GM19372 (cell line): Measurements from ENCODE around the gene PTER.
A peak's percentile ranks its signal among the peaks of the same experiment; 100 is the strongest.

Experiments
- ATAC-seq: cut with Tn5 transposase; IDR thresholded peaks from one replicate; pipeline ENCODE4 v1.9.1; 2021; ENCODE audit warnings: mild to moderate bottlenecking, low read depth, moderate library complexity; ENCODE audit not compliant: unreplicated experiment

Gene PTER

GRCh38 chr10:16466001-16466400, 29.2 kb downstream of the PTER start:
- ATAC-seq, result no peak

- no peak for ATAC-seq
Measured at GRCh38 chr10:16470747-16471146, 33.9 kb downstream of the PTER start.

GRCh38 chr10:16472828-16473227, 36.0 kb downstream of the PTER start:
- ATAC-seq, result no peak

- ATAC-seq, result no peak
Measured at GRCh38 chr10:16477757-16478156, 40.9 kb downstream of the PTER start.

- ATAC-seq, result no peak
Measured at GRCh38 chr10:16478801-16479200, 42.0 kb downstream of the PTER start.

GRCh38 chr10:16481052-16481728, 44.4 kb downstream of the PTER start:
- ATAC-seq, result no peak

- ATAC-seq, result no peak
Measured at GRCh38 chr10:16483241-16483917, 46.6 kb downstream of the PTER start.

- no peak for ATAC-seq
Measured at GRCh38 chr10:16490511-16490910, 53.7 kb downstream of the PTER start.

GRCh38 chr10:16491933-16492332, 55.1 kb downstream of the PTER start:
- no peak for ATAC-seq

- no peak for ATAC-seq
Measured at GRCh38 chr10:16493884-16494536, 57.2 kb downstream of the PTER start.

- no peak for ATAC-seq
Measured at GRCh38 chr10:16497911-16498310, 61.1 kb downstream of the PTER start.

GRCh38 chr10:16505161-16505560, 68.4 kb downstream of the PTER start:
- ATAC-seq, result no peak

- no peak for ATAC-seq
Measured at GRCh38 chr10:16509996-16510395, 73.2 kb downstream of the PTER start.

- ATAC-seq, result no peak
Measured at GRCh38 chr10:16510843-16511242, 74.0 kb downstream of the PTER start.

GRCh38 chr10:16518822-16519221, 82.0 kb downstream of the PTER start:
- ATAC-seq, result no peak

GRCh38 chr10:16519250-16519907, 82.6 kb downstream of the PTER start:
- no peak for ATAC-seq

- peak; percentile 30 for ATAC-seq
Measured at GRCh38 chr10:16519908-16520861, 83.4 kb downstream of the PTER start.

GRCh38 chr10:16520900-16521299, 84.1 kb downstream of the PTER start:
- ATAC-seq, result peak; percentile 57

GRCh38 chr10:16521311-16522016, 84.7 kb downstream of the PTER start, which contains the start of gene C1QL3:
Gene C1QL3 (minus strand): TSS chr10:16521879. CDS start chr10:16521065, 814 bp downstream.
- peak; percentile 37 for ATAC-seq
